OCI-LY1 (cell line): Measurements from ENCODE around the gene CLSTN2.

Experiments used
- EZH2 ChIP-seq: fragments of 200-600 bp; sonication (generic), shearing (Covaris generic); IDR thresholded peaks from 2 replicates; pipeline ENCODE4 v1.8.0; 2017; ENCODE audit warnings: borderline replicate concordance, mixed run types, mild to moderate bottlenecking, antibody characterized with exemption, low read length, moderate library complexity, mixed read lengths
- TF ChIP-seq, protein P1 (sequence below): fragments of 200-600 bp; sonication (generic), shearing (Covaris generic); IDR thresholded peaks from 2 replicates; pipeline ENCODE4 v1.5.1; 2017; ENCODE audit warnings: mild to moderate bottlenecking, antibody characterized with exemption, low read length, moderate library complexity, mixed read lengths

DNA sequence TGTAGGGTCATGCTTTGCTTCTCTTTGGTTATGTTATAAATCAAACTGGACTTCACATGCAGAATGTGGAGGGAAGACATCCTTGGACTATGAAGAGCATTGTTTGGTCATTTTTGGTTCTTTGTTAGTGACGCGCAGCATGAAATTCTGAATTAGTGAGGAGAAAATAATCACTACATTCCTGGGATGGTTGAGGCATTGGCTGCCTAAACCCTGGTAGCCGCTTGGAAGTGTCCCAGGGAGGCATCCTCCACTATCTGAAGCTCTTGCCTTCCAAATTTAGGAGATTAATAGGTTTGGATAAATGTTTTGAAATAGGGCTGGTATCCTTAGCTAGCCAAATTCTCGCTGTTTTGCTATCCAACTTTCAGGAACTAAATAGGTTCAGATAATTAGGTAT lies 96.2 kb downstream of the CLSTN2 start:
- TF ChIP-seq, protein P1, sequence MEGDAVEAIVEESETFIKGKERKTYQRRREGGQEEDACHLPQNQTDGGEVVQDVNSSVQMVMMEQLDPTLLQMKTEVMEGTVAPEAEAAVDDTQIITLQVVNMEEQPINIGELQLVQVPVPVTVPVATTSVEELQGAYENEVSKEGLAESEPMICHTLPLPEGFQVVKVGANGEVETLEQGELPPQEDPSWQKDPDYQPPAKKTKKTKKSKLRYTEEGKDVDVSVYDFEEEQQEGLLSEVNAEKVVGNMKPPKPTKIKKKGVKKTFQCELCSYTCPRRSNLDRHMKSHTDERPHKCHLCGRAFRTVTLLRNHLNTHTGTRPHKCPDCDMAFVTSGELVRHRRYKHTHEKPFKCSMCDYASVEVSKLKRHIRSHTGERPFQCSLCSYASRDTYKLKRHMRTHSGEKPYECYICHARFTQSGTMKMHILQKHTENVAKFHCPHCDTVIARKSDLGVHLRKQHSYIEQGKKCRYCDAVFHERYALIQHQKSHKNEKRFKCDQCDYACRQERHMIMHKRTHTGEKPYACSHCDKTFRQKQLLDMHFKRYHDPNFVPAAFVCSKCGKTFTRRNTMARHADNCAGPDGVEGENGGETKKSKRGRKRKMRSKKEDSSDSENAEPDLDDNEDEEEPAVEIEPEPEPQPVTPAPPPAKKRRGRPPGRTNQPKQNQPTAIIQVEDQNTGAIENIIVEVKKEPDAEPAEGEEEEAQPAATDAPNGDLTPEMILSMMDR = no peak
- no peak for TF ChIP-seq EZH2
